GM19240 (cell line): ENCODE results near the gene GNL2.
A peak's percentile ranks its signal among the peaks of the same experiment; 100 is the strongest.
"Not testable (repeated sequence)": the region's sequence is repeated elsewhere in the genome, so short reads cannot be mapped to it uniquely, and the experiment has no call there.

Experiments used
- DNase-seq: peaks from one replicate; pipeline ENCODE4 v3.0.0; 2011; ENCODE audit warnings: low spot score; ENCODE audit not compliant: insufficient read length

Gene GNL2

DNA sequence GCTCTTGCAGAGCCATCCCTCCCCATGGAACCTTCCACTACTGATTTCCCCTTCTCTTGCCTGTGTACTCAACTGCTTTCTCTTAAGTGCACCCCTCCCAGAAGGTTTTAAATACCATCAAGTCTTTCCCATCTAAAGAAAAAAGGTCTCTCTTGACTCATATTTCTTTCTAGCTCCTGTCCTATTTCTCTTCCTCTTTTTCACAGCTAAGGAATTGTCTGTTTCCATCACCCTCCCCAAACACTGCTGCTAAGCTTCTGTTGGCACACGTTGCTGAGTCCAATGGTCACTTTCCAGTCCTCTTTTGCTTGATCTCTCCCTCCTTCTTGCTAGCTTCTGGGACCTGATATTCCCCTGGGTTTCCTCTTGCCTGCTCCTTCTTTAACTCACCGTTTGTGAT, 13.3 kb upstream of the GNL2 start:
- DNase-seq = no peak

DNA sequence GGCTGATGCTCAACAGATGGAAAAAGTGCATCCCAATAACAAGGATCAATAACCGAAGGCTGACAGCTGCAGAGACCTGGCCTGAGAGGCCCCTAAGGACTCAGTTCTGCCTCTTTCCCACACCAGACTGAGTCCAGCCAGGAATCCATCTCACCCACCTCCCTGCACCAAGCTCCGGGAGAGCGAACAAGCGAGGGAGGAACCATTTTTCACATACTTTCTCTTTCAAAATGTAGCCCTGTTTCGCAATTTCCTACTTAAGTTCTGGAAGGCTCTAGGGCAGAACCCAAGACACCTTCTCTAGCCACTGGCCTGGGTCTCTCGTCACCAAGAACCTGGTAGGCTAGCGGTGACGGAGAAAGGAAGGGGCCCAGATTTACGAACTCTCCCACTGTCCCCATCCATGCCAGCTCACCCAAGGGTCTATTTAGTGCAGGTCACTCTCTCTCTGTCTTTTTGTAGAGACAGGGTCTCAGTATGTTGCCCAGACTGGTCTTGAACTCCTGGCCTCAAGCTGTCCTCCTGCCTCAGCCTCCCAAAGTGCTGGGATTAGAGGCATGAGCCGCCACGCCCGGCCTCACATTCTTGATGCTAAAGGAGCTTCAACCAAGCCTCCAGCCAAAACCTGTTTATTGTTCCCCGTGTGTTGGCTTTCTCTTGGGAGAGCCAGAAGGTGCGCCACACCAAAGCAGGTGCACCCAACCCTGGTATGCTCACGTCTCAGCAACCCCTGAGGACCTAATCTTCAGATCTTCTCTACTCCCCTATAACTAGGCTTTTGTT, 10.9 kb upstream of the GNL2 start:
- no peak for DNase-seq

DNA sequence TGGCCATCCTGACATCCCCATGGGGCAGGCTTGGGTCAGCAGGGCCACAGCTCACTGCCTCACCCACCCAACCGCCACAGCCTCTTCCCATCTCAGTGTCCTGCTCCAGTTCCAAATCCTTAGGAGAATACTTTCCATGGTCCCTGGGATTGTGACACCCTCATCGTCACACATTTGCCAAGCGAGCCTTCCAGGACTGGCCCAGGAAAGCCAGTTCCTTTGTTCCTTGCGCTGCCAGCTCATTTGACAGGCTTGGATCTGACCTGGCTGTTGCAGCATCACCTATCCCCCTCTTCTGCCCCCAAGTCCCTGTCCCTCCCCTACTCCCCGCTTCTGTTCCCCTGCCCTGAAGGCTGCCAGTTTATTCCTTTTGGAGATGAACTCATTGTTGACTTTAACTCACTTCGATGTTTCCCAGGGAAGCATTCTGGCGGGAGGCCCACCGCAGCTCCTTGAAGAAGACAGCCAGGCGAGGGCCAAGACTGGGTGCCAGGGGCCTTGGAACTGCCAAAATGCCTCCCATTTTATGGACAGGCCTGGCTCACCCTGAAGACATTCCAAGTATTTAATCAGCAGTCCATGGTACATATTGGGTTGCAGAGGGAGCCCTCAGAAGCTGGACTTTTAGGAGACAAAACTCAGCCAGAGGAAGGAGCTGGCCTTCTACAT, 10.2 kb upstream of the GNL2 start:
- DNase-seq = no peak

DNA sequence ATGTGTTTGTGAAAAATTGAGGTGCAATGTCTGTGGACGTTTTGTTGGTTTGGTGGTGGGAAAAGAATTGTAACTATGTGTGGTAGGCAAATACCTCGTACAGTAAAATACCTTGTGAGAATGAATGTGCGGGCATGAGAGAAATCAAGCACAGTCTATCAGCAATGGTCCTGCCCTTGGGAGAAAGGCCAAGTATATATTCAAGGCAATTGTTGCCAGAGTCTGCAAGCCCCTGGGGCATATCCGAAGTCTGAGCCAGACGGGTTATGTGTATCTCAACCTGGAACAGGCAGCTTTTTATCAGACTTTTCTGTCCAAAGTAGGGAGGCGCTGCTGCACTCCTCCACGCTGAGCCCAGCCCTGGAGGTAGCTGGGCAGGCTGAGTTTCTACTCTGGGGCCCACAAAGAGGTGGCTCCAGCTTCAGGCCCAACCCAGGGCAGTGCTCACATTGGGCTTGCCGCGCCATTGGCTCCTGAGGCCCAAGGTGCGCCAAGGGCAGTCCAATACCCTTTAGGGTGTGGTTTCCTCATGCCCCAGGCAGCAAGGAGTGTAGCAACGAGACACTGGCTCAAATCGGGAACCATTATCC, 9.4 kb upstream of the GNL2 start:
- DNase-seq = no peak

DNA sequence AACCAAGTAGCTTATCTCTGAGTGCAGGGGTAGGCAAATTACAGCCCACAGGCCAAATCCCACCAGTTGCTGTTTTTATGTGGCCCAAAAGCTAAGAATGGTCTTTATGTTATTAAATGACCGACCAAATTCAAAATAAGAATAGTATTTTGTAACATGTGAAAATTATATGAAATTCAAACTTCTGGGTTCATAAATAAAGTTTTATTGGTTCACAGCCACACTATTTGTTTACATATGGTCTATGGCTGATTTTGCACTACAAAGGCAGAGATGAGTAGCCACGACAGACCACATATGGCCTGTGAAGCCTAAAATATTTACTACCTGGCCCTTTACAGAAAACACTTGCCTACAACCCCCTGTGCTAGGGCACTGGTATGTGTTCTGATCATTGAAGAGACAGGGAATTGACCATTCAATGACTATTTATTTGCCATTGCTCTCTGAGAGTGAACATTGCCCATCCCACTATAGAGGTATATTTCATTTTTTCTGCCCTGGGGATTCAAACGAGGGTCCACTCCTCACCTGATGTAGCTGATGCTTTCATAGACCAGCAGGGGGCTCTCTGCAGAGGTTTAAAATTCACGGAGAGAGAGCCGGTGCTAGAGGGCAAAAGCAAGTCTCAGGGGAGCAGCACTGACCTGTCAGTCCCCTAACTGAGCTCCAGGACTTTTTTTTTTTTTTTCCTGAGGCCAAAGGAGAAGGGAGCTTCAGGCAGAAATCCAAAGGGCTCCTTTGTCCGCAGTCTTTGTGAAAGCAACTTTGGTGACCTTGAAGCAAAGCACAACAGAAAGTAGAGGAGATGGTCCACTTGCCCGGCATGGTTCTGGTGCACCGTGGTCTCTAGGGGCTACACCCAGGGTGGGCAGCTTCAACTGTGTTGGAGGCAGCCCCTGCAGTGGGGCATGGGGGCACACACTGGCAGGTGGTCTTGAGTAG, 7.3 kb upstream of the GNL2 start:
- DNase-seq = peak; percentile 39

DNA sequence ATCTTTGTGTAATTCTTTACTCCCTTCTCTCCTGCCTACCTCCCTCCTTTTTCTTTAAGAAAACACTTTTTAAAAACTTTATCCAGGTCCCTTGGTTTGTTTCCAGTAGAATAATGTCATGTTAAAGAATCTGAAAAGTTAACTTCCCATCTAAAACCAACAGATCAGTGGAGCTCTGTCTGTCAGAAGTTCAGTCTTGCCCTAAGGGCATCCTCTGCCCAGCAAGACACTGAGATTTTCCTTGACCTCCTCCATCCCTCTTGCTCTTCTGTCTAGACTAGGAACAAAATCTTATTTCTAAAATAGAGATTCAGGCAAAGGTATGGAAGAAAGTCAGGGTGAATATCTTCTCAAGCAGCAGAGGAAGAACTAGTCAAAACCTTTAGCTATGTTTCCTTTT, 5.7 kb upstream of the GNL2 start:
- no peak for DNase-seq

DNA sequence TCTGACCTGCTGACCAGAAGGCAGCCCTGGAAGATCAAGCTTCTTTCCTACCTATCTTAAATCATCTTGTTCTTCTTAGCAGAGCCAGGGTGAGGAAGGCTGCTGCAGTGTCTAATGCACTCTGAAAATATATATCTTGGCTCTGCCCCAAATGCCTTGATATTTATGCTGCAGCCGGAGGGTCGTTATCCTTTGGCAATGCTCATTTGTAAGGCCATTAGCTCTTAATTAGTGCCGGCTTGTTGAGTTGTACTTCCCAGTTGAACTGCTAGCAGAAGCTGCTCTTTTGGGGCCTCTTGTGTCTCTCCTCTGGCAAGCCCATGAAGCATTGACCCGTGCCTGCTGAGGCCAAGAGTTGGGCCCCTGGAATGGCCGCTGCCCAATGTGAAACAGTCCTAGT, 4.2 kb upstream of the GNL2 start:
- DNase-seq = no peak

DNA sequence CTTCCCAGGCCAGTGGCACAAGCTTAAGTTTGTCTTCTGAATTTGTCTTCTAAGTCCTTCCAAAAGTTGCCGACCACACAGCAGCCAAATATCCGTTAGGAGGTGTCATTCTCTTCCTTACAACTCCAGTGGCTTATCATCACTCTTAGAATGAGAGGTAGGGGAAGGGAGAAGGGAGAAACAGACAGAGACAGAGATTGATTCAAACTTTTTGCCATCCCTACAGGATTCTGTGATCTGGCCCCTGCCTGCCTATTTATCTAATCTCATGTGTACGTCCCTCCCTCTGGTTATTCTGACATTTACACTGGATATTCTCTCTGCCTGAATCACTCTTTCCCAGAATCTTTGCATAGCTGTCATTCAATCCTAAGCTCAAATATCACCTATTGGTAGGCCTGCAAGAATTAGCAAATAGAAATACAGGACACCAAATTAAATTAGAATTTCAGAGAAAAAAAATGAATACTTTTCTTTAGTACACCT, 488 bp upstream of the GNL2 start:
- no peak for DNase-seq

DNA sequence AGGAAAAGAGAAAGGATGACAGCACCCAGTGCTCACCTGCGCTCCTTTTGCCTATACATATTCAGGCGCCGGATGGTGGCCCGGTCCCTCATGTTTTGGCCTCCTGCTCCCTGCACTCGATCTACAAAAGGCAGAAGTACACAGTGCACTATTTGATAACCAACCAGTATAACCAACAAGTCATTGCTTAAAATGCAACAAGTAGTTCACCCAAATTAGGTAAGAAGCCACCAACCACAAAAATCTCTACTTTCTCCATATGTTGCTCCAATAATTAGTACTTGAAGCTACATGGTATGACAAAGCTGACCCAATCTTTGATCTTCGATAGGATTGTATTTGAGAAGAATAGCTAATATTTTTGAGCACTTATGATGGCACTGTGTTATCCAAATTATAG, 2.0 kb downstream of the GNL2 start:
- DNase-seq = no peak

DNA sequence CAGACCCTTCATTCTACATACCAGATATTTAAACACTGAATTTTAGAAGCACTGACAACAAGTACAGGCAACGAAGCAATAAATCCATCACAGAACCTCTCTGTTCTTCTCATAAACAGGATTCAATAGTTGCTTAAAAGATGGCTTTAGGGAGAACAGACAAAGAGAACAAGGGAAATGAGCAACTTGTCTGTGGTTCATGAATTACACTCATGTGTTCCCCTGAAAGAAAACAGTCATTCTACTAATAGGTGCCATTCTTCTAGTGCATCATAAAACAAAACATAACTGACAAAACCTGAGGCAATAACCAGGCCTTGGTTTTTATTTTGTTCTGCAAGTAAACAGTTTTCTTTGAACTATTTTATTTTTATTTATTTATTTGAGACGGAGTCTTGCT, 6.8 kb downstream of the GNL2 start:
- no peak for DNase-seq

DNA sequence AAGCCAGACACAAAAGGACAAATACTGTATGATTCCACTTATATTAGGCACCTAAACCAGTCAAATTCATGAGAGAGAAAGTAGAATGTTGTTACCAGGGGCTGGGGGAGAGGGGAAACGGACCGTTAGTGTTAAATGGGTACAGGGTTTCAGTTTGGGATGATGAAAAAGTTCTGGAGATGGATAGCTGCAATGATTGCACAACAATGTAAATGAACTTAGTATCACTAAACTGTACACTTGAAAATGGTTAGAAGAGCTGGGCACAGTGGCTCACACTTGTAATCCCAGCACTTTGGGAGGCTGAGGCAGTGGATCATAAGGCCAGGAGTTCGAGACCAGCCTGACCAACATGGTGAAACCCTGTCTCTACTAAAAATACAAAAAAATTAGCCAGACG, 11.2 kb downstream of the GNL2 start:
- not testable (repeated sequence) for DNase-seq

DNA sequence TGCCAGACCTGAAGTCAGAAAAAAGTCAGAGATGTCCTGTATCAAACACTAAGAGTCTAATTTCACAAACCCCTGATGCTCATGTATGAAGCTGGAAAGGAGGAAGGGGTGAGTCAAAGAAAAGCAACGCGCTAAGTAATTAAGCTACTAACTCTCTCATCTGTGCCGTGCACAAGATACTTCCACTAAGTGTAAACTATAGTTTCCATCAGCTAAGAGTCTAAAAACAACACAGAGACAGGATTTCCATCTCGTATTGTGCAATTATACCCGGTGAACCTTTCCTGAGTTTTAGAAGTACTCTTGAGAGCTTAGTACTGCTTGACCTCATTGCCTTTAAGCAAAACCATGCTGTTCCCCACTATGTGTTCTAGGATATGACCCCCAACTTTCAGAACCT, 20.0 kb downstream of the GNL2 start:
- DNase-seq = no peak

DNA sequence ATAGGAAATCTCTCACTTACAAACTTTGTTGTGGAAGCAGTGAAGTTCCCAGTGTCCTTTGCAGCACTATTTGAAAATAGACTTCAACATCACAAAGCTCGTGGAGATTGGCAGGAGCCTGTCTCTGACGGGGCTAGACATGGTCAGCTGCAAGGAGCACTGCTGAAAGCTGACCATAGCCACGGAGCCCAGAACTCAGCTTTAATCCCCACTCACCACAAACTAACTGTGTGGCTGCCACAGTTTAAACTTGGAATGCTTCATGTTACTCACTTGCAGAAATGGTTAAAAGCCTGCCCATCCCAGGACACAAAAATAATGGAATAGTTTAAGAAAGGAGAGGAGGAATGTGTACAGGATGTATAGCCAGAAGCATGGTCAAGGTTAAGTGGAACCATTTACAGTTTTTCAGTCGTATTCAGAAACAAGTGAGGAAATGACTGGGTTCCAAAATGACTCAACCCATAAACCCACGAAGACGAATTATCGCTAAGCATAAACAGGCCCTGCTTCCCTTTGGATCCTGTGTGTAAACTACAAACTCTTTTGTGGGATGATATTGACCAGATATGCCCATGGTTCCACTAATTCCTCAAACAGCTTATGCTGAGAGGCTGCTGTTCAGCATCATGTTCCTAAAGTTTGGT, 20.8 kb downstream of the GNL2 start:
- DNase-seq = no peak

DNA sequence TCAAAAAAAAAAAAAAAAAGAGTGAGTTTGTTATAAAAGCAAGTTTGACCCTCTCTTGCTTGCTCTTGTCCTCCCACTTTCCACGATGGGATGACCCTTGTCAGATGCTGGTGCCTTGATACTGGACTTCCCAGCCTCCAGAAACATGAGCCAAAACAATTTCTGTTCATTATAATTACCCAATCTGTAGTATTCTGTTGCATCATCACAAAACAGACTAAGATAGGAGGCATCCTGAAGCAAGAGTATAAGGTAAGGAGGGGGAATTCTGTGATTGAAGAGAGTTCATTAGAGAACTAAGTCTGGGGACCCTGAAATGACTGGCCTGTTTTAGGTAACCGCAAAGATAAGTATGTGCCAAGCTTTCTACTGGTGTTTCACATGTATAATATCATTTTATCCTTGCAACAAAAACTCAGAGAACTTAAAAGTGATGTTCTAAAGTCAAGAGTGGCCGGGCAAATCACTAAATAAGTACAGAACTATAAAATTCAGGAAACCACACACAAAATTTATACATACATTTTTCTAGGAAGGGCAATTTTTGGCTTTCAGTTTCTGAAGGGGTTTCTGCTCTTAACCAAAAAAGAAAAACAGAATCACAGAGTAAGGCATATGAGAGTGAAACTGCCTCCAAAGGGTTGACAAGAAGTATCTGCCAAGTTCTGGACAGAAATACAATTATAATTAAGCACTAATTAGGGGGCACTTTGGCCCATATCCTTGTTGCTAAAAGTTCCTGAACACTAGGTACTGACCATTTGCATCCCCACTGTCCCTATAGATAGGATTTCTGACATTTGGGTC, 25.0 kb downstream of the GNL2 start:
- DNase-seq = no peak

DNA sequence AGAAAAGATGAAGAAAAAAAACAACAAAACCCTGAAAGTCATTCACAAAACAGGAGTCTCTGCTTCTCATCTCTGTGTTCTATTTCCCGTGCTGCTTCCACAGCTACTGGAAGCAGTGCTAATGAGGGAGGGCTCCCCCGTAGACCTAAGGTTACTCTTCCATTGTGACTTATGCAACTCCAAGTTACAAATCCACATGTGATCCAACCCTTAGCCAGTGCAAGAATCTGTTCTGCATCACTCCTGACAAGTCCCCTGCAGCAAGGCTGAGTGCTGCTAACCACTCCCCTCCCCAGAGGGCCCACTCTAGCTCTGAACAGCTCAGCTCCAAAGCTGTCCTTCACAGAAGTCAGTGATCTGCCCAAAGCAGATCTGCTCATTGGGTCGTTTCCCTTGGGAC, 28.7 kb downstream of the GNL2 start:
- no peak for DNase-seq

DNA sequence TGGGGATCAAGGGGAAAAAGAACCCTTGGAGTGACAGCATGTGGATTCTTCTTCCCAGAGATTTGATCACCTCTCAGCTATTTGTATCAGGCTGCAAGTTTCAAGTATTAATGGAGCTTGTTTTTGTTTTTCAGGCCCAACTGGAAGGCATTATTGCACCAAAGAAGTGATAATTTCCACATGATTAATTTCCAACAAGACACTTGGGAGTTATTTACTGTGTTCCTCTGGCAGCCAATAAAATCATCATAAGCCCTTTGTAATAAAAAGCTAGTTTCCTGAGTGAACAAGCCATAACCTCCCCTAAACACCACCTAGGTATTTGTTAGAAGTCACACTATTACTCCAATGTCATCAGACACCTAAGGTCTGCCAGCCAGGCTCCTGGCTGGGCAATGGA, 30.8 kb downstream of the GNL2 start:
- DNase-seq = no peak

DNA sequence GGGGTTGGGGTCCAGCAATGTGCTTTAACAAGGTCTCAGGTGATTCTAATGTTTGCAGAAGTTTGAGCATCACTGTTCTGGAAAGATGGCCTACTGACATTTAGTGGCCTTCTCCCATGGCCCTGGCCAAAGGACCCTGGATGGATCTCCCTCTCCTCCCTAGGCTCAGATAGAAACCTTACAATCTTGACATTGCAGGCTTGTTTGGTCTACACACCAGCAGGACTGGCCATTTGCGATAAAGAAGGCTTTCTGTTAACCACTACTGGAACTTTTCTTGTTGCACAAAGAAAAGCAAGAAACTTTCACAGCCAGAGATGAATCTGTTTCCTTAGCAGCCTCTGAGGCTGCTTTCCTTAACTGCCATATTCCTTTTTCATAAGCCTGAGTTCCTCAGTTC, 32.8 kb downstream of the GNL2 start:
- DNase-seq = no peak

DNA sequence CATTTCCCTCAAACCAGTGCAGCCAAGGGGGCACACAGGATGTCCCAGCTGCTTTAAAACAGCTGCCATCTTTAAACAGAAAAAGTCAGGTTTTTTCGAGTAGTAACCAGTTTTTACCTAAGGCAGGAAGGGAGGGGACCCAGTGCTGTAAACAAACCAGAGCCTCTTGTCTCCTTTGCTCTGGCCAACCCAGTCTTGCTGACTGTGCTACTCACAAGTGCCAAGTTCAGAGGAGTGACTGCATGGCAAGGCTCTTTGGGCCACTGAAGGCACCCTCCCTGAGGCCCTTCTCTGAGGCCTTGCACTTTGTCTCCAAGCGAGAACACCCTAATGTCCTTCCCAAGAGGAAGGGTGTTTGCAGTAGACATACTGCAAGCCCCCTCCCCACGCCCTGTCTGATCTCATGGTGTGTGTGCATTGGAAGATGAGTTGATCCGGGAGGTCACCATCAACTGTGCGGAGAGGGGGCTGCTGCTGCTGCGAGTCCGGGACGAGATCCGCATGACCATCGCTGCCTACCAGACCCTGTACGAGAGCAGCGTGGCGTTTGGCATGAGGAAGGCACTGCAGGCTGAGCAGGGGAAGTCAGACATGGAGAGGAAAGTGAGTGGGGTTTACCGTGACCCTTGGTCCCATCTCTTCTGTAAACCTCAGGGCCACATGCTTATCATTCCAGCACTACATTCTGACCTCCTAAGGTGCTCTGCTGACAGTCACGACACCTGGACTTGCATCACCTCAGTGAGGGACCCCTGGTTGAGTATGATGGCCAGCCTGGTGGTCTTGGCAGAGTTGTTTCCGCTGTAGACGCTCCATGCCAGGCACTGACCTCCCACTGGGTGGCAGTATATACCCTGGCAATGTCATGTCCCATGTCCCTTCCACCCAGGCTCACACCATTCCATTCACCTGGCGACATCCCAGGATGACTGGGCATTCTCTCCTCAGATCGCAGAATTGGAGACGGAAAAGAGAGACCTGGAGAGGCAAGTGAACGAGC, 34.3 kb downstream of the GNL2 start:
- DNase-seq = no peak
